GM10248 (cell line): Measurements from ENCODE around the gene NDUFA1.

Experiments
- CTCF ChIA-PET: fragments of 300-600 bp; sonication (Branson Sonifier 250); formaldehyde crosslinking; extraction: SDS; loops from one replicate; lab custom pipeline; 2021; ENCODE audit warnings: antibody characterized with exemption; lab: Yijun Ruan, JAX
- POLR2A ChIA-PET: fragments of 350-650 bp; sonication (Branson Sonifier 250); formaldehyde crosslinking; extraction: SDS; loops from one replicate; lab custom pipeline; 2020; ENCODE audit warnings: antibody characterized with exemption; lab: Yijun Ruan, JAX
- DNase-seq: peaks from one replicate; pipeline ENCODE4 v3.0.0; 2012; ENCODE audit errors: extremely low spot score
- TF ChIP-seq, protein P1 (sequence below): IDR thresholded peaks from 2 replicates; pipeline ENCODE4 v1.5.1; 2012; ENCODE audit warnings: mild to moderate bottlenecking, low read depth; ENCODE audit errors: extremely low read depth, missing control alignments, control extremely low read depth

Gene NDUFA1

GRCh38 chrX:119853444-119853843, 18.2 kb upstream of the NDUFA1 start:
- DNase-seq: no peak
- TF ChIP-seq, protein P1, sequence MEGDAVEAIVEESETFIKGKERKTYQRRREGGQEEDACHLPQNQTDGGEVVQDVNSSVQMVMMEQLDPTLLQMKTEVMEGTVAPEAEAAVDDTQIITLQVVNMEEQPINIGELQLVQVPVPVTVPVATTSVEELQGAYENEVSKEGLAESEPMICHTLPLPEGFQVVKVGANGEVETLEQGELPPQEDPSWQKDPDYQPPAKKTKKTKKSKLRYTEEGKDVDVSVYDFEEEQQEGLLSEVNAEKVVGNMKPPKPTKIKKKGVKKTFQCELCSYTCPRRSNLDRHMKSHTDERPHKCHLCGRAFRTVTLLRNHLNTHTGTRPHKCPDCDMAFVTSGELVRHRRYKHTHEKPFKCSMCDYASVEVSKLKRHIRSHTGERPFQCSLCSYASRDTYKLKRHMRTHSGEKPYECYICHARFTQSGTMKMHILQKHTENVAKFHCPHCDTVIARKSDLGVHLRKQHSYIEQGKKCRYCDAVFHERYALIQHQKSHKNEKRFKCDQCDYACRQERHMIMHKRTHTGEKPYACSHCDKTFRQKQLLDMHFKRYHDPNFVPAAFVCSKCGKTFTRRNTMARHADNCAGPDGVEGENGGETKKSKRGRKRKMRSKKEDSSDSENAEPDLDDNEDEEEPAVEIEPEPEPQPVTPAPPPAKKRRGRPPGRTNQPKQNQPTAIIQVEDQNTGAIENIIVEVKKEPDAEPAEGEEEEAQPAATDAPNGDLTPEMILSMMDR: no peak
- CTCF ChIA-PET: interaction anchor here (1.0 kb wide), 1 partner anchor 12 kb away, joined by 5 read pairs; no protein-coding TSS in a partner anchor

DNA sequence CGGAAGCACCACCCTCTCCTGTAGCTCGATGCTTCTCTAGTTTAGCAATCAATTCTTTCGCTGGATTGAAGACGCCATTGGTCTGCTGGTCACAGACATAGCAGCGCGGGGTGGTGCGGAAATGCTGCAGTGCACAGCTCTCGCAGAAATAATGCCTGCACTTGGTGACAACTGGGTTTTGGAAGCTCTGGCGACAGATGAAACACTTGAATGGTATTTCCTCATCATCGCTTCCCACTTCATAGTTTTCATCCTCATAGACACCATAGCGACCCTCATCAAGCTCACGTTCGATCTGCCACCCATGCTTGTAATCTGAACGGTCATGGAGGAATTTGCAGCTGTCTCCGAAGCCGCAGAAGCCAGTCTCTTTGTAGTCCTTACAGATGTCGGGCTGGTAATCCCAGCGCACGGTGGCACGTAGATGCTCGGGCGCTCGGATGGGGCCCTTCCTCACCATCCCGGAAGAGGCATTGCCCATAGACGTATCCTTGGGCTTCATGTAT, 953 bp upstream of the NDUFA1 start:
- DNase-seq: no peak
- ChIA-PET POLR2A (interaction anchor here (1.3 to 2.6 kb wide), 3 partner anchors 18 to 81 kb away, joined by 3 to 17 read pairs (median 6); partner anchors contain the start of genes RPL39 and UPF3B), CTCF (interaction anchor here (1.1 to 2.5 kb wide), 4 partner anchors 10 to 91 kb away, joined by 3 to 8 read pairs (median 5); no protein-coding TSS in a partner anchor)
- TF ChIP-seq, protein P1: no peak

More at GRCh38 chrX:119853444-119853843, 18.2 kb upstream of the NDUFA1 start:
- POLR2A ChIA-PET: interaction anchor here (0.5 to 1.3 kb wide), 6 partner anchors 8 to 65 kb away, joined by 3 to 16 read pairs (median 4); partner anchors contain the start of genes NDUFA1, RNF113A and RPL39

- DNase-seq: no peak
These were observed 410 bp upstream of the NDUFA1 start for GRCh38 chrX:119871245-119871598.

GRCh38 chrX:119878740-119879139, 7.1 kb downstream of the NDUFA1 start:
- TF ChIP-seq, protein P1: no peak
- ChIA-PET CTCF (interaction anchor here (1.3 to 1.5 kb wide), 3 partner anchors 9 to 269 kb away, joined by 3 to 6 read pairs (median 5); no protein-coding TSS in a partner anchor), POLR2A (no interaction called here)
- no peak for DNase-seq

More at GRCh38 chrX:119871245-119871598, 410 bp upstream of the NDUFA1 start:
- ChIA-PET CTCF (interaction anchor here (1.8 to 2.5 kb wide), 2 partner anchors 12 to 16 kb away, joined by 6 to 8 read pairs; no protein-coding TSS in a partner anchor), POLR2A (interaction anchor here (1.3 to 2.6 kb wide), 3 partner anchors 18 to 82 kb away, joined by 3 to 17 read pairs (median 6); partner anchors contain the start of genes RPL39 and UPF3B)
- TF ChIP-seq, protein P1: no peak

DNA sequence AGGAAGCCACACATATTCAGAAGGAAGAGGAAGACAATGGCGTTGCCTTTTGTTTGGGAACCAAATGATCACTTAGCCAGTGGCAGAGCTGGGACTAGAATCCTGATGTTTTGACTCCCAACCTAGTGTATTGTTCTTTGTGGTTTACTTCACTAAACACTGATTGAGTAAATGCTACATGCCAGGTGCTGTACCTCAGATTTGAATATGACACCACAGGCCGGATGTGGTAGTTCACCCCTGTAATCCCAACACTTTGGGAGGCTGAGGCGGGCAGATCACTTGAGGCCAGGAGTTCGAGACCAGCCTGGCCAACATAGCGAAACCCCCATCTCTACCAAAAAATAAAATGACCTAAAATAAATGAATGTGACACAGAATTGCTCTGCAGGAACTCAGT, 8.4 kb downstream of the NDUFA1 start:
- CTCF ChIA-PET: no interaction called here
- TF ChIP-seq, protein P1: no peak
- POLR2A ChIA-PET: interaction anchor here (1.3 kb wide), 1 partner anchor 89 kb away, joined by 3 read pairs; the partner anchor contains the start of gene RPL39

DNA sequence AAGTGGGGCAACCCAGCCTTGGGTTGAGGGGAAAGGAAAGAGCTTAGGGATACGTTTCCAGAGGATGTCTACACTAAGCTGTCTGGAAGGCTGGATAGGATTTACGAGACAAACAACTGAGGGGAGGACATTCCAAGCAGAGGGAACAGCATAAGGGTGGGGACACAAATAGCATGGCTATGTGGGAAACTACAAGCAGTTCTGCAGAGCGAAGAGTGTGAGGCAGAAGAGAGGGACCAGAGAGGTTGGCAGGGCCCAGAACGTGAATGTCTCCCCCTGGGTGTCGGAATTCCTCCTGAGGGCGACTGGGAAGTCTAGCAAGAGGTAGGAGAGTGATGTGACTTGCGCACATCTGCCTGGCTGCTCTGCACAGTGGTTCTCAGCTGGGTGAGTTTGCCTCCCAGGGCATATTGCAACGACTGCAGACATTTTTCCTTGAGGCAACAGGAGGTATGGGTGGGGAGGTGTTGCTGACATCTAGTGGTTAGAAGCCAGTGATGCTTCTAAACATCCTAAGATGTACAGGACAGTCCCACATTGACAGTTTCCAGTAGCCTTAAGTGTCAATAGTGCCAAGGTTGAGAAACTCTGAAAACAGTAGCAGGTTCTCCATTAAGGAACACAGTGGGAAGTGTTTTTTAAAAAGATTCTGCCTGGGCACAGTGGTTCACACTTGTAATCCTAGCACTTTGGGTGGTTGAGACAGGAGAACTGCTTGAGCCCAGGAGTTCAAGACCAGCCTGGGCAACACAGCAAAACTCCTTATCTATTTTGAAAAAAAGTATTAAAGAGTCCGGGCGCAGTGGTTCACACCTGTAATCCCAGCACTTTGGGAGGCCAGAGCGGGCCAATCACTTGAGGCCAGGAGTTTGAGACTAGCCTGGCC, 9.2 kb downstream of the NDUFA1 start:
- ChIA-PET POLR2A (interaction anchor here (1.3 kb wide), 1 partner anchor 90 kb away, joined by 3 read pairs; the partner anchor contains the start of gene RPL39), CTCF (no interaction called here)
- TF ChIP-seq, protein P1: peak; percentile 55
- DNase-seq: peak; percentile 62

More for the DNA sequence above, 8.4 kb downstream of the NDUFA1 start:
- DNase-seq: no peak
